ENCODE measurements around the gene MSMO1.

The MSMO1 gene

DNA sequence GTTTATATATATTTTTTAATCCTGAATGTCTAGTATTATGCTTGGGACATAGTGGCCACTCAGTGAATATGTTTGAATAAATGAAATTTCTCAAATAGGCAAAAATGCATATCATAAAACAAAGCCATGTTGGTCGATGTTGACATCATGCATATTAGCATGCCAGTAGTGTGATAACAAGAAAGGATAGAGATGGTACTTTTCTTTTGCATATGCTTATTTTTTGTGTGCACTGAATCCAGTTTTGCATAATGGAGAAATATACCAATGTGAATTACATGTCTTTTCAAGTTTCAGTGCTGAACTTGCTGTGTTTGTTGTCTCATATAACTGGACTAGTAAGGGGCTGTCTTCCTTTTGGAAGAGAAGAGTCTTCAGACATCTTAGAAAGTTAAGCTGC lies 58.9 kb downstream of the MSMO1 start:
- Histone ChIP-seq H3K9me3 (ENCODE audit: insufficient read depth, low read length, severe bottlenecking) (no peaks in the 10 kb centered on the region), H3K4me1 (ENCODE audit: insufficient read depth, low read length) (no peaks in the 10 kb centered on the region), H3K27ac (ENCODE audit: low read length) (no peak overlapping the region), H4K20me1 (ENCODE audit: insufficient read depth, low read length) (no peaks in the 10 kb centered on the region), H3K36me3 (ENCODE audit: insufficient read depth, low read length) (no peaks in the 10 kb centered on the region), H3K27me3 (ENCODE audit: insufficient read depth, low read length, poor library complexity) (peaks cover 6% of the 10 kb centered on the region), H3K9ac (ENCODE audit: low read depth, low read length) (no peak overlapping the region), H3K4me3 (ENCODE audit: low read depth in 1 of 2, low read length in 2 of 2) (no peak overlapping the region), H3K79me2 (ENCODE audit: insufficient read depth, low read length) (no peaks in the 10 kb centered on the region), H3K4me2 (ENCODE audit: insufficient read depth, low read length) (no peak overlapping the region), H2AFZ (ENCODE audit: low read depth, low read length) (no peak overlapping the region)
- TF ChIP-seq EZH2 (IDR thresholded peaks at IDR 0.05; ENCODE audit: borderline replicate concordance, low read depth, low read length, severe bottlenecking) = no peak
- TF ChIP-seq, protein P1, sequence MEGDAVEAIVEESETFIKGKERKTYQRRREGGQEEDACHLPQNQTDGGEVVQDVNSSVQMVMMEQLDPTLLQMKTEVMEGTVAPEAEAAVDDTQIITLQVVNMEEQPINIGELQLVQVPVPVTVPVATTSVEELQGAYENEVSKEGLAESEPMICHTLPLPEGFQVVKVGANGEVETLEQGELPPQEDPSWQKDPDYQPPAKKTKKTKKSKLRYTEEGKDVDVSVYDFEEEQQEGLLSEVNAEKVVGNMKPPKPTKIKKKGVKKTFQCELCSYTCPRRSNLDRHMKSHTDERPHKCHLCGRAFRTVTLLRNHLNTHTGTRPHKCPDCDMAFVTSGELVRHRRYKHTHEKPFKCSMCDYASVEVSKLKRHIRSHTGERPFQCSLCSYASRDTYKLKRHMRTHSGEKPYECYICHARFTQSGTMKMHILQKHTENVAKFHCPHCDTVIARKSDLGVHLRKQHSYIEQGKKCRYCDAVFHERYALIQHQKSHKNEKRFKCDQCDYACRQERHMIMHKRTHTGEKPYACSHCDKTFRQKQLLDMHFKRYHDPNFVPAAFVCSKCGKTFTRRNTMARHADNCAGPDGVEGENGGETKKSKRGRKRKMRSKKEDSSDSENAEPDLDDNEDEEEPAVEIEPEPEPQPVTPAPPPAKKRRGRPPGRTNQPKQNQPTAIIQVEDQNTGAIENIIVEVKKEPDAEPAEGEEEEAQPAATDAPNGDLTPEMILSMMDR (IDR thresholded peaks at IDR 0.05; ENCODE audit: borderline replicate concordance, extremely low read depth, low read length, poor library complexity, severe bottlenecking) = no peak
- DNase-seq (no peak), ATAC-seq (ENCODE audit: insufficient read depth, low read depth) (no peak)

DNA sequence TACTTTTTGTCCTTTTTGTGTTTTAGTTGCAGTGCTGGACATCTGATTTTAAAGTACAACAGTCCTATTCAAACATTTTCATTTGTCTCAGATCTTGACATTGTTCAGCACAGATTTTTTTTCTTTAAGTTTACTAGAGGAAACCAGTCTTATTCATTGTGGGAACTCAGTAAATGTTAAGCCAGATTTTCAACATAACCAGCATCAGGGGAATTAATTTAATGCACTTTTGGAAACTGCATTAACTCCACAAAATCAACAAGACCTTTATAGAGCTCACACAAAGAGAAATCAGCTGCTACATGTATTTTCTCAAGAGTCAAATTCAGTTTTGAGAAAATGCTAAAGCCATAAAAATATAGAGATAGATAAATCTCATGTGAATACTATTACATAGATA lies 61.3 kb downstream of the MSMO1 start:
- H3K4me3 ChIP-seq (ENCODE audit: low read depth in 1 of 2, low read length in 2 of 2) = no peak overlapping the region
- ATAC-seq (ENCODE audit: insufficient read depth, low read depth) (no peak), DNase-seq (no peak)
- no peak overlapping the region for H3K4me2 ChIP-seq (ENCODE audit: insufficient read depth, low read length)
- no peaks in the 10 kb centered on the region for H3K36me3 ChIP-seq (ENCODE audit: insufficient read depth, low read length)
- H3K27ac ChIP-seq (ENCODE audit: low read length) = no peak overlapping the region
- H2AFZ ChIP-seq (ENCODE audit: low read depth, low read length) = no peak overlapping the region
- no peaks in the 10 kb centered on the region for H3K4me1 ChIP-seq (ENCODE audit: insufficient read depth, low read length)
- H4K20me1 ChIP-seq (ENCODE audit: insufficient read depth, low read length) = no peaks in the 10 kb centered on the region
- no peaks in the 10 kb centered on the region for H3K27me3 ChIP-seq (ENCODE audit: insufficient read depth, low read length, poor library complexity)
- H3K9ac ChIP-seq (ENCODE audit: low read depth, low read length) = no peak overlapping the region
- no peaks in the 10 kb centered on the region for H3K79me2 ChIP-seq (ENCODE audit: insufficient read depth, low read length)
- TF ChIP-seq, protein P1 (IDR thresholded peaks at IDR 0.05; ENCODE audit: borderline replicate concordance, extremely low read depth, low read length, poor library complexity, severe bottlenecking) = no peak
- no peak for TF ChIP-seq EZH2 (IDR thresholded peaks at IDR 0.05; ENCODE audit: borderline replicate concordance, low read depth, low read length, severe bottlenecking)
- H3K9me3 ChIP-seq (ENCODE audit: insufficient read depth, low read length, severe bottlenecking) = no peaks in the 10 kb centered on the region

Data from DND-41 (cell line).